GM12865 (cell line): Measurements from ENCODE around the gene SLC50A1.
"Not testable (repeated sequence)": the region's sequence is repeated elsewhere in the genome, so short reads cannot be mapped to it uniquely, and the experiment has no call there.

Experiments used
- DNase-seq: peaks from one replicate; pipeline ENCODE4 v3.0.0; 2010; ENCODE audit warnings: low read depth
- H3K4me3 ChIP-seq: 2 replicates; pipeline ENCODE4 v1.5.1; 2011; ENCODE audit warnings: mild to moderate bottlenecking, low read depth, low read length, control low read depth
- CTCF ChIP-seq: IDR thresholded peaks from 2 replicates; pipeline ENCODE4 v1.5.1; 2011; ENCODE audit warnings: low read length, control low read depth, low read depth, inconsistent platforms; ENCODE audit not compliant: insufficient read depth; ENCODE audit errors: missing control alignments

SLC50A1 gene

GRCh38 chr1:155160128-155160527, 24.5 kb downstream of the SLC50A1 start:
- no peak for DNase-seq
- TF ChIP-seq CTCF: no peak
- H3K4me3 ChIP-seq: no peak overlapping the region

- H3K4me3 ChIP-seq, DNase-seq: not testable (repeated sequence)
Measured at GRCh38 chr1:155162631-155163030, 27.0 kb downstream of the SLC50A1 start.

- H3K4me3 ChIP-seq, DNase-seq: not testable (repeated sequence)
Measured at GRCh38 chr1:155163785-155164184, 28.1 kb downstream of the SLC50A1 start.

GRCh38 chr1:155164625-155165024, 29.0 kb downstream of the SLC50A1 start:
- H3K4me3 ChIP-seq, DNase-seq: not testable (repeated sequence)

- no peak for DNase-seq
- TF ChIP-seq CTCF: no peak
- H3K4me3 ChIP-seq: no peak overlapping the region
Measured at GRCh38 chr1:155166051-155166470, 30.4 kb downstream of the SLC50A1 start.

- no peak for DNase-seq
- TF ChIP-seq CTCF: no peak
- no peak overlapping the region for H3K4me3 ChIP-seq
Measured at GRCh38 chr1:155166471-155167165, 31.0 kb downstream of the SLC50A1 start.

- no peak overlapping the region for H3K4me3 ChIP-seq
- peak; percentile 84 for TF ChIP-seq CTCF
- DNase-seq: peak; percentile 88
Measured at GRCh38 chr1:155167166-155168104, 31.8 kb downstream of the SLC50A1 start.

- H3K4me3 ChIP-seq, DNase-seq: not testable (repeated sequence)
Measured at GRCh38 chr1:155168105-155168445, 32.4 kb downstream of the SLC50A1 start.
